CD4-positive, alpha-beta memory T cell (primary cell): ENCODE data around the gene SUCLG1. TPM values are rescaled to one million over a fixed set of nuclear protein-coding genes. Genes with fewer than 3 reads are reported as not detected.
A peak's percentile ranks its signal among the peaks of the same experiment; 100 is the strongest.

Experiments
- CTCF ChIA-PET: fragments of 350-600 bp; sonication (Branson Sonifier 250); formaldehyde crosslinking; loops from one replicate; lab custom pipeline; 2021; ENCODE audit warnings: inconsistent platforms; ENCODE audit not compliant: partially characterized antibody; lab: Charles Lee
- POLR2A ChIA-PET: fragments of 350-600 bp; sonication (Branson Sonifier 250); formaldehyde crosslinking; loops from one replicate; lab custom pipeline; 2021; ENCODE audit not compliant: partially characterized antibody; lab: Charles Lee
- DNase-seq, 5 donors: peaks; one replicate each; pipeline versions ENCODE4 v3.0.0 to v3.0.0-alpha.2; 2020 to 2022; ENCODE audit warnings: mixed read lengths in 1 of 5
- H3K27ac ChIP-seq: one replicate; pipeline ENCODE4 v1.7.0; 2013; ENCODE audit warnings: low read depth, low read length
- H3K27me3 ChIP-seq: 2 replicates; pipeline ENCODE4 v1.7.0; 2013; ENCODE audit warnings: mild to moderate bottlenecking, low read length, moderate library complexity; ENCODE audit not compliant: insufficient read depth
- H3K36me3 ChIP-seq: 2 replicates; pipeline ENCODE4 v1.7.0; 2013; ENCODE audit warnings: mild to moderate bottlenecking, low read length, moderate library complexity; ENCODE audit not compliant: insufficient read depth
- H3K4me1 ChIP-seq: 2 replicates; pipeline ENCODE4 v1.7.0; 2013; ENCODE audit warnings: mild to moderate bottlenecking, low read length, moderate library complexity; ENCODE audit not compliant: insufficient read depth
- H3K4me3 ChIP-seq, 2 donors: one replicate each; pipeline ENCODE4 v1.7.0; 2013; ENCODE audit warnings: low read length in 2 of 2, mild to moderate bottlenecking in 1 of 2
- H3K9me3 ChIP-seq, 2 donors: one replicate each; pipeline ENCODE4 v1.7.0; 2013; ENCODE audit warnings: low read length in 2 of 2, control low read depth in 1 of 2; ENCODE audit not compliant: control insufficient read depth in 1 of 2
- H3K27ac Mint-ChIP-seq, 7 donors: one replicate each; pipeline ENCODE4 v1.8.0; 2020 to 2021; ENCODE audit warnings: mixed read lengths in 7 of 7, mild to moderate bottlenecking in 6 of 7, inconsistent platforms in 3 of 7, moderate library complexity in 3 of 7
- H3K27me3 Mint-ChIP-seq, 2 donors: one replicate each; pipeline ENCODE4 v1.8.0; 2020 to 2021; ENCODE audit warnings: mixed read lengths in 2 of 2
- H3K36me3 Mint-ChIP-seq, 2 donors: one replicate each; pipeline ENCODE4 v1.8.0; 2020 to 2021; ENCODE audit warnings: mixed read lengths in 2 of 2, inconsistent platforms in 1 of 2, mild to moderate bottlenecking in 1 of 2
- H3K4me1 Mint-ChIP-seq, 4 donors: one replicate each; pipeline ENCODE4 v1.8.0; 2020 to 2021; ENCODE audit warnings: mixed read lengths in 4 of 4, mild to moderate bottlenecking in 1 of 4
- H3K4me3 Mint-ChIP-seq, 8 donors: one replicate each; pipeline ENCODE4 v1.8.0; 2020 to 2021; ENCODE audit warnings: mixed read lengths in 8 of 8, mild to moderate bottlenecking in 7 of 8, moderate library complexity in 6 of 8, inconsistent platforms in 3 of 8
- H3K9me3 Mint-ChIP-seq, 8 donors: one replicate each; pipeline ENCODE4 v1.8.0; 2020 to 2021; ENCODE audit warnings: mixed read lengths in 8 of 8, mild to moderate bottlenecking in 5 of 8, inconsistent platforms in 3 of 8, moderate library complexity in 1 of 8
- intact Hi-C: fragments of 100-400 bp; cut with micrococcal nuclease; formaldehyde crosslinking; loops from one replicate; pipeline ENCODE4 v1.15.1; 2023
- polyA plus RNA-seq, 2 donors: library from polyadenylated mRNA; unstranded; fragments of 300-500 nt; fragmentation: Illumina TruSeq; gene quantifications; one replicate each; pipeline ENCODE4 v1.2.3, GENCODE V29; 2021
- total RNA-seq, 2 experiments: library from RNA; stranded (reverse); gene quantifications; one replicate each; pipeline ENCODE4 v1.2.3, GENCODE V29; 2021

The SUCLG1 gene
- total and polyA plus RNA-seq, 4 experiments from 2014 or later, result 46.5 to 92.9 (median 65.2) TPM

- Mint-ChIP-seq H3K27ac (no peak overlapping the region), H3K36me3 (peaks cover 0 to 2% of the 10 kb centered on the region in 2 donors), H3K9me3 (peaks cover 0 to 10% (median 3%) of the 10 kb centered on the region in 8 donors), H3K27me3 (no peaks in the 10 kb centered on the region), H3K4me3 (no peak overlapping the region), H3K4me1 (no peaks in the 10 kb centered on the region)
- H3K4me3 ChIP-seq, result no peak overlapping the region
- intact Hi-C loops, result no loop called here
- no peaks in the 10 kb centered on the region for H3K36me3 ChIP-seq
- no peak overlapping the region for H3K27ac ChIP-seq
- no peaks in the 10 kb centered on the region for H3K27me3 ChIP-seq
- H3K4me1 ChIP-seq, result no peaks in the 10 kb centered on the region
- ChIA-PET CTCF (no interaction called here), POLR2A (no interaction called here)
- no peaks in the 10 kb centered on the region for H3K9me3 ChIP-seq
- DNase-seq, result no peak
These were observed 8.3 kb upstream of the SUCLG1 start for GRCh38 chr2:84467389-84467788.

DNA sequence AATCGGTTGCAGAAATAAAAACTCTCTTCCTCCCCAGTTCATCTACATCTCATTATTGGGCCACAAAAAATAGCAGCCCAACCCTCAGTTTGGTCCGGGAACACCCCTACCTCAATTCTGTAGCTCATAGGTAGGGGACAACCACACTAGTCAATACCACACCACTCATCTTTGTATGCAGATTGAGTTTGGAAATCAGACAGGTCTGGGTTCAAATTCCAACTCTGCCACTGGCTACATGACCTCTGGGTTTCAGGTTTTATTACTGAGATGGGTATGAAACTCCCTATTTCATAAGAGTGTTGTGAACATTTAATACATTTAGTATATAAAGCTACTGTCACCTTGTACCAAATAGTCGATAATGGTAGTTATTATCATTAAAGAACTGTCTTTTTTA, 2.2 kb upstream of the SUCLG1 start:
- CTCF ChIA-PET, result no interaction called here
- Histone ChIP-seq H3K36me3 (no peaks in the 10 kb centered on the region), H3K4me1 (peaks cover 32% of the 10 kb centered on the region), H3K27ac (no peak overlapping the region), H3K9me3 (no peaks in the 10 kb centered on the region), H3K4me3 (no peak overlapping the region), H3K27me3 (no peaks in the 10 kb centered on the region)
- intact Hi-C loops, result no loop called here
- no peak for DNase-seq
- peaks cover 27 to 37% (median 32%) of the 10 kb centered on the region in 4 donors for H3K4me1 Mint-ChIP-seq
- peaks cover 0 to 3% (median 0%) of the 10 kb centered on the region in 8 donors for H3K9me3 Mint-ChIP-seq
- POLR2A ChIA-PET, result interaction anchor here (0.8 kb wide), 2 partner anchors 446 to 464 kb away, joined by 3 read pairs; no protein-coding TSS in a partner anchor
- H3K27ac Mint-ChIP-seq, result peak overlapping the region in 3 of 7 donors; percentile 20 to 57 (median 47)
- H3K36me3 Mint-ChIP-seq, result peaks cover 0 to 9% of the 10 kb centered on the region in 2 donors
- peak overlapping the region in 2 of 8 donors; percentile 29 to 63 for H3K4me3 Mint-ChIP-seq
- H3K27me3 Mint-ChIP-seq, result no peaks in the 10 kb centered on the region

DNA sequence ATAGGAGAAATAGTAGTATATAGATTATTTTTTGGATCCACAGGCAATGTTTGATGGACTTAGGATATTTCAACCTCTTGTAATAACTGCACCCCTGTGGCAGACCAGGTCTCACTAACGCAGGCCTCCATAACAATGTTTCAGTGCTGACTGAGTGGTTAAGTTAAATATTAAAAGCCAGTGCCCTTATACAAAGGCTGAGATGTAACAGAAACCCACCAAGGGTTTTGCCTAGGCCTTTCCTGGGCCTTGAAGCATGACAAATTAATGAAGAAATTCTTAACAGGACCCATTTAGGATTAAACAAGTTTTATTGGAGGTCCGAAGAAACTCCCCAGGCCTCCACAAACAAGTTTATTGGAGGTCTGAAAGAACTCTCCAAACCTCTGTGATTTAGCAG, 1.6 kb upstream of the SUCLG1 start:
- Mint-ChIP-seq H3K9me3 (peaks cover 0 to 3% (median 0%) of the 10 kb centered on the region in 8 donors), H3K36me3 (peaks cover 0 to 9% of the 10 kb centered on the region in 2 donors), H3K4me1 (peaks cover 31 to 42% (median 37%) of the 10 kb centered on the region in 4 donors), H3K27ac (peak overlapping the region in 1 of 7 donors; percentile 97), H3K4me3 (peak overlapping the region in 3 of 8 donors; percentile 5 to 96 (median 91)), H3K27me3 (no peaks in the 10 kb centered on the region)
- no peak for DNase-seq
- H3K36me3 ChIP-seq, result no peaks in the 10 kb centered on the region
- no peak overlapping the region for H3K4me3 ChIP-seq
- H3K4me1 ChIP-seq, result peaks cover 32% of the 10 kb centered on the region
- ChIA-PET CTCF (no interaction called here), POLR2A (no interaction called here)
- no peaks in the 10 kb centered on the region for H3K27me3 ChIP-seq
- intact Hi-C loops, result no loop called here
- no peaks in the 10 kb centered on the region for H3K9me3 ChIP-seq
- no peak overlapping the region for H3K27ac ChIP-seq

DNA sequence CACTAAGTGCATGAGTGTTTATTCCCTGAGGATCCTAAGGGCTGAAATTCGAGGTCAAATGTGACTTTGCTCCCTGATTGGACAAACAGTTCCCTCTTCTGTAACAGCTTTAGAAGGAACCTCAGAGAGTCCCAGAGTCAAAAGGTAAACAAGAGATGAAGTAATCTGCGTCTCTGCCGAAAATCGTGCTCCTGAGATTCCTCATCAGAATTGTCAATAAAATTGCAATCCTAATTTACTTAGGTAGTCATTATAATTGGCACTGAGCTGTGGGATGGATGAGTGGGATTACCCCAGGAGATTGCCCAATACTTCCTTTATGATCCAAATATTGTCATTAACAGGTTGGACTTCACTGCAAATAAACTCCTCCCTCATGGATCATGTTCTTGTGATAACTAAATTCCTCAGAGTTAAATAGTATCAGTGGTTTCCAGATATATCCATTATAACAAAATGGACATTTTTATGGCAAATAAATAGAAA, 907 bp upstream of the SUCLG1 start:
- POLR2A ChIA-PET, result interaction anchor here (0.6 to 1.7 kb wide), 9 partner anchors 10 to 1981 kb away, joined by 3 to 9 read pairs (median 3); partner anchors contain the start of genes KCMF1, KDM3A and TGOLN2
- no peak for DNase-seq

GRCh38 chr2:84458551-84459017, 496 bp downstream of the SUCLG1 start:
- Histone ChIP-seq H3K27me3 (no peaks in the 10 kb centered on the region), H3K4me3 (peak overlapping the region; percentile 68 to 76), H3K27ac (peak overlapping the region; percentile 77), H3K9me3 (no peaks in the 10 kb centered on the region), H3K4me1 (peaks cover 40% of the 10 kb centered on the region), H3K36me3 (no peaks in the 10 kb centered on the region)
- peak in 1 of 5 donors; percentile 51 for DNase-seq
- ChIA-PET POLR2A (interaction anchor here (0.7 to 1.7 kb wide), 11 partner anchors 23 to 1982 kb away, joined by 3 to 9 read pairs (median 3); partner anchors contain the start of genes KDM3A and TGOLN2), CTCF (no interaction called here)
- Mint-ChIP-seq H3K9me3 (peaks cover 0 to 2% (median 0%) of the 10 kb centered on the region in 8 donors), H3K4me3 (peak overlapping the region; percentile 90 to 99 (median 91)), H3K4me1 (peaks cover 36 to 50% (median 43%) of the 10 kb centered on the region in 4 donors), H3K36me3 (peaks cover 3 to 9% of the 10 kb centered on the region in 2 donors), H3K27ac (peak overlapping the region; percentile 77 to 99 (median 97)), H3K27me3 (no peaks in the 10 kb centered on the region)
- intact Hi-C loops, result loop anchor here (1.0 to 2.0 kb wide), 4 partner anchors 30 to 481 kb away; no protein-coding TSS in a partner anchor

More for the DNA sequence above, 907 bp upstream of the SUCLG1 start:
- Histone ChIP-seq H3K36me3 (no peaks in the 10 kb centered on the region), H3K9me3 (no peaks in the 10 kb centered on the region), H3K4me1 (peaks cover 32% of the 10 kb centered on the region), H3K4me3 (peak overlapping the region; percentile 68 to 76), H3K27ac (peak overlapping the region; percentile 77), H3K27me3 (no peaks in the 10 kb centered on the region)
- Mint-ChIP-seq H3K9me3 (peaks cover 0 to 3% (median 0%) of the 10 kb centered on the region in 8 donors), H3K4me1 (peaks cover 31 to 42% (median 37%) of the 10 kb centered on the region in 4 donors), H3K27ac (peak overlapping the region; percentile 89 to 99 (median 98)), H3K36me3 (peaks cover 0 to 9% of the 10 kb centered on the region in 2 donors), H3K4me3 (peak overlapping the region; percentile 90 to 99 (median 91)), H3K27me3 (no peaks in the 10 kb centered on the region)
- intact Hi-C loops, result loop anchor here (1.0 to 2.0 kb wide), 4 partner anchors 29 to 479 kb away; no protein-coding TSS in a partner anchor
- CTCF ChIA-PET, result interaction anchor here (0.8 kb wide), 1 partner anchor 421 kb away, joined by 3 read pairs; the partner anchor contains the start of gene TRABD2A

GRCh38 chr2:84457686-84458085, 1.4 kb downstream of the SUCLG1 start:
- no peak overlapping the region for H3K4me3 ChIP-seq
- POLR2A ChIA-PET, result no interaction called here
- no peaks in the 10 kb centered on the region for H3K36me3 ChIP-seq
- Mint-ChIP-seq H3K4me3 (peak overlapping the region; percentile 5 to 99 (median 91)), H3K27me3 (no peaks in the 10 kb centered on the region), H3K36me3 (peaks cover 3 to 9% of the 10 kb centered on the region in 2 donors), H3K4me1 (peaks cover 39 to 55% (median 47%) of the 10 kb centered on the region in 4 donors), H3K9me3 (peaks cover 0 to 2% (median 0%) of the 10 kb centered on the region in 8 donors), H3K27ac (peak overlapping the region in 6 of 7 donors; percentile 18 to 98 (median 89))
- peaks cover 43% of the 10 kb centered on the region for H3K4me1 ChIP-seq
- no peak overlapping the region for H3K27ac ChIP-seq
- CTCF ChIA-PET, result no interaction called here
- intact Hi-C loops, result loop anchor here (2.0 kb wide), 1 partner anchor 31 kb away; no protein-coding TSS in a partner anchor
- no peak for DNase-seq
- no peaks in the 10 kb centered on the region for H3K27me3 ChIP-seq
- no peaks in the 10 kb centered on the region for H3K9me3 ChIP-seq

DNA sequence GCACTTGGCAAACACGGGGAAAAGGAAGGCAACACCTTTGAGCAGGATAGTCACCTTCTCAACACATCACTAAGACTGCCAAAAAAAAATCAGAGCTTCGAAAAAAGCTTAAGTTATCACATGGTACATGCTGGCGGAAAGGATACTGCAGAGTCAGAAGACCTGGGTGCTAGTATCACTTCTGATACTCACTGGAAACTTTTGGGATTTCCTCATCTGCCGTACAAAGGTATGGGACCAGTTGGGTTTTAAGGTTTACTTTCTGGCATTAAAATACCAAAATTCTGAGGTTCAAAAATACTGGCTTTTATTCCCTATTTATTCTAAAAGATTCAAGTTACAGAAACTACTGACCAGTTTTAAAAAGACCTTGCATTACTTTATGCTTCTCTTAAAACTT, 2.9 kb downstream of the SUCLG1 start:
- Histone ChIP-seq H3K4me1 (peaks cover 58% of the 10 kb centered on the region), H3K27me3 (no peaks in the 10 kb centered on the region), H3K4me3 (no peak overlapping the region), H3K27ac (no peak overlapping the region), H3K9me3 (no peaks in the 10 kb centered on the region), H3K36me3 (no peaks in the 10 kb centered on the region)
- H3K9me3 Mint-ChIP-seq, result peaks cover 0 to 2% (median 0%) of the 10 kb centered on the region in 8 donors
- intact Hi-C loops, result no loop called here
- H3K4me3 Mint-ChIP-seq, result peak overlapping the region in 4 of 8 donors; percentile 6 to 91 (median 32)
- peaks cover 3 to 17% of the 10 kb centered on the region in 2 donors for H3K36me3 Mint-ChIP-seq
- no peaks in the 10 kb centered on the region for H3K27me3 Mint-ChIP-seq
- ChIA-PET POLR2A (no interaction called here), CTCF (interaction anchor here (1.1 kb wide), 1 partner anchor 17 kb away, joined by 4 read pairs; no protein-coding TSS in a partner anchor)
- H3K27ac Mint-ChIP-seq, result peak overlapping the region in 3 of 7 donors; percentile 6 to 90 (median 27)
- H3K4me1 Mint-ChIP-seq, result peaks cover 49 to 70% (median 60%) of the 10 kb centered on the region in 4 donors
- no peak for DNase-seq
